Esophagus squamous epithelium (tissue), 4 donors: ENCODE measurements around the gene PTAFR.

Source experiments
- CTCF ChIP-seq, 6 experiments: fragments of 450-650 bp in 4 of 6; fragments of 200-600 bp in 2 of 6; sonication (generic) in 2 of 6; IDR thresholded peaks; one replicate each; pipeline ENCODE4 v1.5.1; 2016 to 2019; ENCODE audit warnings: antibody characterized with exemption in 6 of 6, mild to moderate bottlenecking in 4 of 6, moderate library complexity in 4 of 6
- POLR2A ChIP-seq, 4 donors: fragments of 450-650 bp; IDR thresholded peaks; one replicate each; pipeline ENCODE4 v1.6.1; 2017; ENCODE audit warnings: antibody characterized with exemption in 4 of 4, mild to moderate bottlenecking in 4 of 4, moderate library complexity in 3 of 4

- no peak for TF ChIP-seq CTCF (IDR thresholded peaks at IDR 0.05)
- TF ChIP-seq POLR2A (IDR thresholded peaks at IDR 0.05), result no peak
Observed at GRCh38 chr1:28108001-28108400, 68.5 kb downstream of the PTAFR start.
